NB4 (cell line): Measurements from ENCODE around the gene IFI6.

ENCODE experiments used
- DNase-seq: peaks from one replicate; pipeline ENCODE4 v3.0.0; 2010; ENCODE audit warnings: low read depth
- H3K4me3 ChIP-seq: one replicate; pipeline ENCODE4 v1.5.1; 2011; ENCODE audit warnings: mild to moderate bottlenecking, low read depth, low read length, moderate library complexity
- MYC ChIP-seq: IDR thresholded peaks from 2 replicates; pipeline ENCODE4 v1.6.1; 2011; ENCODE audit warnings: low read depth, low read length
- POLR2A ChIP-seq: IDR thresholded peaks from 2 replicates; pipeline ENCODE4 v1.6.1; 2011; ENCODE audit warnings: mild to moderate bottlenecking; ENCODE audit not compliant: insufficient read length; ENCODE audit errors: extremely low read depth
- TF ChIP-seq, protein P1 (sequence below): IDR thresholded peaks from one replicate; pipeline ENCODE4 v1.5.1; 2012; ENCODE audit warnings: low read depth, low read length
- TF ChIP-seq, protein P2 (sequence below): IDR thresholded peaks from 2 replicates; pipeline ENCODE4 v1.6.1; 2011; ENCODE audit warnings: low read depth, low read length

The IFI6 gene

DNA sequence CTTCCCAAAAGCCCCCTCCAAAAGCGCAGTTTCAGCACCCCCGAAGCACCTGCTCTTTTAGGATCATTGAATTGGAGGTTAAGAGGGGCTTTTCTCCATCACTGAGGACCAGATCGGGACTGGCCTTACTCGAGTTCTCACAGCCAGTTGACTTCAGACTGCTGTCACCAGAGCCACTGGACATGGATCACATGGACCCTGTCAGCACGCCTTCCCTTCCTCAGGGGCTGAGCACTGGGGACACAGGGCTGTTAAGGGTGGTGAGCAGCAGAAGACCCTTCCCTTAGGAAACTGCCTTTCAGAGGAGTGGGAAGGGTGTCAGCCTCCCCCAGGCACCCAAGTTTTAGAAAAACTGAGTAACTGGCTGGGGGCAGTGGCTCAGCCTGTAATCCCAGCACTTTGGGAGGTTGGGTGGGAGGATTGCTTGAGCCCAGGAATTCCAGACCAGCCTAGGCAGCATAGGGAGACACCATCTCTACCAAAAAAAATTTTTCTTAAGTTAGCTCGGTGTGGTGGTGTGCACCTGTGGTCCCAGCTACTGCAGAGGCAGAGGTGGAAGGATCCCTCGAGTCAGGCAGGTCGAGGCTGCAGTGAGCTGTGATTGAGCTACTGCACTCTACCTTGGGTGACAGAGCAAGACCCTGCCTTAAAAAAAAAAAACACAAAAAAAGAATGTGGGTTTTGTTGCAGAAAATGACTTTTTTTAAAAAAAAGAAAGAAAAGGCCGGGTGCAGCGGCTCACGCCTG is 36.4 kb downstream of the IFI6 start:
- DNase-seq = no peak
- H3K4me3 ChIP-seq = no peak overlapping the region
- TF ChIP-seq MYC (no peak), POLR2A (no peak)
- TF ChIP-seq, protein P1, sequence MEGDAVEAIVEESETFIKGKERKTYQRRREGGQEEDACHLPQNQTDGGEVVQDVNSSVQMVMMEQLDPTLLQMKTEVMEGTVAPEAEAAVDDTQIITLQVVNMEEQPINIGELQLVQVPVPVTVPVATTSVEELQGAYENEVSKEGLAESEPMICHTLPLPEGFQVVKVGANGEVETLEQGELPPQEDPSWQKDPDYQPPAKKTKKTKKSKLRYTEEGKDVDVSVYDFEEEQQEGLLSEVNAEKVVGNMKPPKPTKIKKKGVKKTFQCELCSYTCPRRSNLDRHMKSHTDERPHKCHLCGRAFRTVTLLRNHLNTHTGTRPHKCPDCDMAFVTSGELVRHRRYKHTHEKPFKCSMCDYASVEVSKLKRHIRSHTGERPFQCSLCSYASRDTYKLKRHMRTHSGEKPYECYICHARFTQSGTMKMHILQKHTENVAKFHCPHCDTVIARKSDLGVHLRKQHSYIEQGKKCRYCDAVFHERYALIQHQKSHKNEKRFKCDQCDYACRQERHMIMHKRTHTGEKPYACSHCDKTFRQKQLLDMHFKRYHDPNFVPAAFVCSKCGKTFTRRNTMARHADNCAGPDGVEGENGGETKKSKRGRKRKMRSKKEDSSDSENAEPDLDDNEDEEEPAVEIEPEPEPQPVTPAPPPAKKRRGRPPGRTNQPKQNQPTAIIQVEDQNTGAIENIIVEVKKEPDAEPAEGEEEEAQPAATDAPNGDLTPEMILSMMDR = no peak
- TF ChIP-seq, protein P2, sequence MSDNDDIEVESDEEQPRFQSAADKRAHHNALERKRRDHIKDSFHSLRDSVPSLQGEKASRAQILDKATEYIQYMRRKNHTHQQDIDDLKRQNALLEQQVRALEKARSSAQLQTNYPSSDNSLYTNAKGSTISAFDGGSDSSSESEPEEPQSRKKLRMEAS = no peak

DNA sequence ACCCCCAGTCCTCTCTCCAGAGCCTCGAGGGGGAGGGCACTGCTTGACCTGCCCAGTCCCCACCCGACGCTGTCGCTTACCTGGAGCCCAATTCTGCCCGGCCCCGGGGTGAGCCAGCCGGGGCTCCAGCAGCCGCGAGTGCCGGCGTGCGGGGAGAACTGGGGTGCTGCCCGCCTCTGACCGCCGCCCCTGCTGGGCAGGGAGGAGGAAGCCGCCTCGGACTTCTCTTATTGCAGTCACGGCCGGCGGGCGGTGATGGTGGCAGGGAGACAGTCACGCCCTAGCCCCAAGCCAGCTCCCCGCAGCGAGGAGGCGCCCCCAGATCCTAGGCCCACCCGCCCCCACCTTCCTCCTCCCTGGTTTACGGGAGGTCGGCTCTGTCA is 37.0 kb downstream of the IFI6 start, which contains the start of gene FGR:
TSS of gene FGR (minus strand) at position 201 of the 383 bp plus-strand sequence. CDS start 11,269 bp downstream, outside the sequence.
- DNase-seq = peak; percentile 58
- no peak for TF ChIP-seq MYC
- TF ChIP-seq, protein P2 = no peak
- TF ChIP-seq, protein P1 = no peak
- no peak for TF ChIP-seq POLR2A
- peak within 1 kb of the TSS; percentile 48 for H3K4me3 ChIP-seq

DNA sequence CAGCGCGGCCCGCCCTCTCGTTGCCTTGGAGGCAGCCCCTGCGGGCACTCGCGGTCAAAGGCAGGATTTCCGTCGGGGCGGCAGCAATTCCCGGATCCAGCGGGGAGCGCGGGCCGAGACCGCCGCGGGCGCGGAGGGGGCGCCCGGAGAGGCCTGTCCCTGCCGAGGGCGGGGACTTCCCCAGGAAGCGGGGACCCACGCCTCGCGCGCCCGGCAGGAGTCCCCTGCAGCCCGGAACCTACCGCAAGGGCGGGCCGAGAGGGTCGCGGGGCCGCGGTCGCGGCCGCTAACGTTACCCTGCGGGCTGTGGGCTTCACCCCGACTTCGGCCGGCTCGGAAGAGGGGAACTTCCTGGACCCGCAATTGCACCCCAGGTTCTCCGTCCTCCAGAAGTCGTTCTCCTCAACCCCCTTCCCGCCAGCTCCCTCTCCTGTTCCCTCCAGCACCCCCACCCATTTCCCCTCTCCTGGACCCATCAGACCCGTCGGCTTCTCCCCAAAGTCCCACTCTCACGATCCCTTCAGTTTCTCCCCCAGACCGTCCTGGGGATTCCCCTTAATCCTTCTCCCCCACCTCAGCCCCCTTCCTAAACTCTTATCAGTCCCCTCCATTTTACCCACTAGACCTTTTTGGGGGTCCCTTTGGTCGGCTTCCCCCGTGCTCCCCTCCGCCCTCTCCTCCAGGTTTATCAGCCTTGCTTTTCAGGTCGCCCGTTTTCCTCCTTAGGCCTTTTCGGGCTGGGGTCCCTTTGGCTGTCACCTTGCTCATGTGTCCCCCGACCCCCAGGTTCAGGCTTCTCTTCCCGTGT is 37.6 kb downstream of the IFI6 start:
- peak; percentile 62 for DNase-seq
- no peak for TF ChIP-seq MYC
- TF ChIP-seq, protein P2 = no peak
- TF ChIP-seq POLR2A = no peak
- TF ChIP-seq, protein P1 = no peak
- H3K4me3 ChIP-seq = peak overlapping the region; percentile 48

DNA sequence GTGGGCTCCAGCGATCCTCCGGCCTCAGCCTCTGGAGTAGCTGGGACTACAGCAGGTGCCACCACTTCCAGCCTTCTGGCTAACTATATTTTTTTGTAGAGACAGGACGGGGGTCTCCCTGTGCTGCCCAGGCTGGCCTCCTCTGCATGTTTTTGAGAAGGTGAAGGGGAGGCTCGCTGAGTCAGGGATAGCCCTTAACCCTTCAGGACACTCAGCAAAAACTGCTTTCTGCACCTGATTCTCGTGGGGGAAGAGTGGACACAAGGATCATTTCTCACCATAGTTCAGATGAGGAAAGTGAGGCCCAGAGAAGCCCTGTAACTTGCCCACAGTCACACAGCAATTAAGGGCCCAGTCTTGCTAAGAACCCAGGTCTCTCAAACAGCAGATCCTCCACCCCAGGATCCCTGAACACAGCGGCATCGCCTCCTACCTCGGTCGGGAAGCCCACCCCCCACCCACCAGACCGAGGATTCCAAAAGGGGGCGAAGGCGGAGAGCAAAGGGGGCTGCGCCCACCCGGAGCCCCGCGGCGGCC is 38.3 kb downstream of the IFI6 start:
- TF ChIP-seq POLR2A = no peak
- TF ChIP-seq MYC = no peak
- TF ChIP-seq, protein P1 = no peak
- TF ChIP-seq, protein P2 = no peak
- peak overlapping the region; percentile 21 for H3K4me3 ChIP-seq
- no peak for DNase-seq

DNA sequence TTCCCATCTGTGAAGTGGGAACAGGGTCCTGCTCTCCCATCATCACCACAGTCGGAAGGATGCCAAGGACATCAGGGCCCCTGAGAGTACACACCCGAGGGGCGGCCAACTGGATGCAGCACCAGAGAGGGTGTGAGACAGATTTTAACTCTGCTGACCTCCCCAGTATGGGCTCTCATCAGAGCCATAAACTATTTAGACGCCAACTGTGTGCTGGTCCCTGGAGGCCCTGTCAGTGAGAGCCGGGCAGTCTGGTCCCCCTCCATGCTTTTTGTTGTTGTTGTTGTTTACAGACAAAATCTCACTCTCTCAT is 38.7 kb downstream of the IFI6 start:
- no peak for DNase-seq
- TF ChIP-seq, protein P1 = no peak
- TF ChIP-seq MYC (no peak), POLR2A (no peak)
- TF ChIP-seq, protein P2 = no peak
- no peak overlapping the region for H3K4me3 ChIP-seq
